ENCODE results near the gene KRTAP5-11. TPM values are rescaled to one million over a fixed set of nuclear protein-coding genes. Genes with fewer than 3 reads are reported as not detected.

Gene KRTAP5-11
- not detected in 5 replicates for total RNA-seq (2022; extraction: Qiagen RNA extraction)

GRCh38 chr11:71582309-71582895 lies at the start of gene KRTAP5-11:
Gene KRTAP5-11, minus strand, starts transcription at chr11:71582875. Its CDS starts 38 bp downstream, at chr11:71582837.

GRCh38 chr11:71565263-71565662 lies 17.4 kb downstream of the KRTAP5-11 start, which contains the start of gene KRTAP5-10:
Gene KRTAP5-10, plus strand, starts transcription at chr11:71565563. Its CDS starts 25 bp downstream, at chr11:71565588.

GRCh38 chr11:71548120-71548519 lies 34.6 kb downstream of the KRTAP5-11 start, which contains the start of gene KRTAP5-9:
Gene KRTAP5-9, plus strand, starts transcription at chr11:71548420. Its CDS starts 238 bp downstream, at chr11:71548658.

GRCh38 chr11:71537977-71538665 lies 44.6 kb downstream of the KRTAP5-11 start, which contains the start of gene KRTAP5-8:
Gene KRTAP5-8, plus strand, starts transcription at chr11:71538025. Its CDS starts 31 bp downstream, at chr11:71538056.

Other genes starting within 250 kb of the KRTAP5-11 start
- gene DHCR7, start 134.5 kb downstream of the KRTAP5-11 start, total RNA-seq (2022; extraction: Qiagen RNA extraction) = 38.2 to 57.8 TPM (median 53.2 TPM) in 5 replicates
- 36.0 to 47.8 TPM (median 44.9 TPM) in 5 replicates for gene NADSYN1, start 129.7 kb downstream of the KRTAP5-11 start, total RNA-seq (2022; extraction: Qiagen RNA extraction)
- gene KRTAP5-7, start 55.6 kb downstream of the KRTAP5-11 start, total RNA-seq (2022; extraction: Qiagen RNA extraction) = not detected in 5 replicates
- gene KRTAP5-8, start 44.9 kb downstream of the KRTAP5-11 start, total RNA-seq (2022; extraction: Qiagen RNA extraction) = 0.07 TPM in 1 of 5 replicates, not detected in the others
- gene KRTAP5-9, start 34.5 kb downstream of the KRTAP5-11 start, total RNA-seq (2022; extraction: Qiagen RNA extraction) = not detected in 5 replicates
- gene KRTAP5-10, start 17.3 kb downstream of the KRTAP5-11 start, total RNA-seq (2022; extraction: Qiagen RNA extraction) = not detected in 5 replicates

Data from A549 treated with dexamethasone at 1 μM for 4 hours (cell line).